ENCODE data around the gene DOK5. TPM values are rescaled to one million over a fixed set of nuclear protein-coding genes. Genes with fewer than 3 reads are reported as not detected.

DOK5 gene
- total RNA-seq, 1 donor = 14.1 TPM

DNA sequence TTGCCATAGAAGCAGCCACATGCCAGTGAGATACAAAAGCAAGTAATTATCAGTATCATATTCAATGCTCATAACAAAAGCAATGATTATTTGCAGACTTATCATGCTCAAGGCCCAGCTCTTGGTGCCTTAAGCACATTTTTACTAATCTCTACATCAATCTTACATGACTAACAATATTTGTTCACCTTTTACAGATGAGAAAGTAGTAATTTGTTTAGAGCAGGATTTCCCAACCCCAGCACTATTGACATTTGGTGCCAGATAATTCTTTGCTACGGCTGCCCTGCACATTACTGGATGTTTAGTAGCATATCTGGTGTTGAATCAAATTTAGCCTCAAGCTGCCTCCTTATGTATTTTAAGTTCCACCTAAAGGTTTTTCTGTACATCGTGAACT lies 19.0 kb upstream of the DOK5 start:
- no peak for DNase-seq (ENCODE audit: insufficient read length, low spot score, missing footprints)
- no peaks in the 10 kb centered on the region for H3K9me3 ChIP-seq (ENCODE audit: low read depth, low read length)
- H3K27me3 ChIP-seq (ENCODE audit: insufficient read depth, low read length) = no peaks in the 10 kb centered on the region
- no peak overlapping the region for H3K4me2 ChIP-seq (ENCODE audit: insufficient read depth, low read length)
- H3K4me1 ChIP-seq (ENCODE audit: insufficient read depth, low read length) = no peaks in the 10 kb centered on the region
- H4K20me1 ChIP-seq (ENCODE audit: insufficient read depth, low read length) = no peaks in the 10 kb centered on the region
- H3K36me3 ChIP-seq (ENCODE audit: insufficient read depth, low read length) = no peaks in the 10 kb centered on the region
- H2AFZ ChIP-seq (ENCODE audit: low read length) = no peak overlapping the region
- no peak overlapping the region for H3K27ac ChIP-seq (ENCODE audit: low read depth, low read length)
- no peaks in the 10 kb centered on the region for H3K79me2 ChIP-seq (ENCODE audit: insufficient read depth, low read length)
- no peak for TF ChIP-seq CTCF (IDR thresholded peaks at IDR 0.05; ENCODE audit: extremely low read depth, low read depth, low read length)
- H3K4me3 ChIP-seq (ENCODE audit: insufficient read depth, low read length) = no peak overlapping the region

GRCh38 chr20:54456961-54457360 lies 18.4 kb upstream of the DOK5 start:
- no peak overlapping the region for H3K4me2 ChIP-seq (ENCODE audit: insufficient read depth, low read length)
- H3K9me3 ChIP-seq (ENCODE audit: low read depth, low read length) = no peaks in the 10 kb centered on the region
- no peaks in the 10 kb centered on the region for H3K4me1 ChIP-seq (ENCODE audit: insufficient read depth, low read length)
- H2AFZ ChIP-seq (ENCODE audit: low read length) = peak overlapping the region; percentile 32
- no peaks in the 10 kb centered on the region for H3K27me3 ChIP-seq (ENCODE audit: insufficient read depth, low read length)
- DNase-seq (ENCODE audit: insufficient read length, low spot score, missing footprints) = no peak
- H4K20me1 ChIP-seq (ENCODE audit: insufficient read depth, low read length) = no peaks in the 10 kb centered on the region
- H3K27ac ChIP-seq (ENCODE audit: low read depth, low read length) = no peak overlapping the region
- TF ChIP-seq CTCF (IDR thresholded peaks at IDR 0.05; ENCODE audit: extremely low read depth, low read depth, low read length) = peak; percentile 36
- H3K36me3 ChIP-seq (ENCODE audit: insufficient read depth, low read length) = no peaks in the 10 kb centered on the region
- H3K4me3 ChIP-seq (ENCODE audit: insufficient read depth, low read length) = no peak overlapping the region
- H3K79me2 ChIP-seq (ENCODE audit: insufficient read depth, low read length) = no peaks in the 10 kb centered on the region

DNA sequence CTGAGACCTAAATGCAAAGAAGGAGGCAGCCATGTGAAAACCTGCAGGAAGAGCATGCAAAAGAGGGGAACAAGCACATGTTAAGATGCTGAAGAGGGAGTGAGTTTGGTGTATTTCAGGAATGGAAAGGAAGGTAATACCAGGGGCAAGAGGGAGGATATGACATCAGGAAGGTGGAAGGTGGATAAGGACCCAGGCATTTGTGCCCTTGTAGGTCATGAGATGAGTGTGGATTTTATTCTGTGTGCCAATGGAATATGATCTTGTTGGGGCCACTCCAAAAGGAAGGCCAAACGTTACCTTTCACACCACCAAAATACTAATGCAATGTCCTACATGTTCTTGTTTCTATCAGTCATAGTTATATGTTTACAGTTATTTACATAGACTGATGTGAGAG lies 17.2 kb upstream of the DOK5 start:
- Histone ChIP-seq H3K9me3 (ENCODE audit: low read depth, low read length) (no peaks in the 10 kb centered on the region), H2AFZ (ENCODE audit: low read length) (no peak overlapping the region), H3K27ac (ENCODE audit: low read depth, low read length) (no peak overlapping the region), H3K4me1 (ENCODE audit: insufficient read depth, low read length) (no peaks in the 10 kb centered on the region), H3K79me2 (ENCODE audit: insufficient read depth, low read length) (no peaks in the 10 kb centered on the region), H4K20me1 (ENCODE audit: insufficient read depth, low read length) (no peaks in the 10 kb centered on the region), H3K36me3 (ENCODE audit: insufficient read depth, low read length) (no peaks in the 10 kb centered on the region), H3K4me2 (ENCODE audit: insufficient read depth, low read length) (no peak overlapping the region), H3K27me3 (ENCODE audit: insufficient read depth, low read length) (no peaks in the 10 kb centered on the region), H3K4me3 (ENCODE audit: insufficient read depth, low read length) (no peak overlapping the region)
- no peak for TF ChIP-seq CTCF (IDR thresholded peaks at IDR 0.05; ENCODE audit: extremely low read depth, low read depth, low read length)
- no peak for DNase-seq (ENCODE audit: insufficient read length, low spot score, missing footprints)

DNA sequence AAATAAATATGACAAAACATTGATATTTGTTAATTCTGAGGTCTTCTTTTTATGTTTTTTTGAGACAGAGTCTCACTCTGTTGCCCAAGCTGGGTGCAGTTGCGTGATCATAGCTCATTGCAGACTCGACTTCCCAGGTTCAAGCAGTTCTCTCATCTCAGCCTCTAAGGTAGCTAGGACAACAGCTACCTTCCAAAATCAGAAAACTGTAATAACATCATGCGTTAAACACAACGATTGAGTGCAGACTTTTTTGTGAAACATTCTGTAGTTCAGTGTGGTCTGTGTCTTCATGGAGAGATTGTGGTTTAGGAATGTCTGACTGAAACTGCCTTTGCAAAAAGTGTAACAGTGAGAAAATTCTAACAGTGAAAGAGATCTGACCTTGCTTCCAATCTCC lies 16.1 kb upstream of the DOK5 start:
- Histone ChIP-seq H2AFZ (ENCODE audit: low read length) (no peak overlapping the region), H3K27ac (ENCODE audit: low read depth, low read length) (no peak overlapping the region), H4K20me1 (ENCODE audit: insufficient read depth, low read length) (no peaks in the 10 kb centered on the region), H3K27me3 (ENCODE audit: insufficient read depth, low read length) (no peaks in the 10 kb centered on the region), H3K36me3 (ENCODE audit: insufficient read depth, low read length) (no peaks in the 10 kb centered on the region), H3K79me2 (ENCODE audit: insufficient read depth, low read length) (no peaks in the 10 kb centered on the region), H3K4me2 (ENCODE audit: insufficient read depth, low read length) (no peak overlapping the region), H3K4me1 (ENCODE audit: insufficient read depth, low read length) (no peaks in the 10 kb centered on the region), H3K9me3 (ENCODE audit: low read depth, low read length) (no peaks in the 10 kb centered on the region), H3K4me3 (ENCODE audit: insufficient read depth, low read length) (no peak overlapping the region)
- DNase-seq (ENCODE audit: insufficient read length, low spot score, missing footprints) = no peak
- TF ChIP-seq CTCF (IDR thresholded peaks at IDR 0.05; ENCODE audit: extremely low read depth, low read depth, low read length) = no peak

All from osteoblast (primary cell).